Mammary epithelial cell (primary cell): ENCODE data around the gene RAB8B.

ENCODE experiments used
- EZH2 ChIP-seq: IDR thresholded peaks from 2 replicates; pipeline ENCODE4 v1.6.1; 2012; ENCODE audit warnings: low read length, inconsistent platforms, borderline replicate concordance
- TF ChIP-seq, protein P1 (sequence below), 2 donors: IDR thresholded peaks in 1 of 2; conservative IDR thresholded peaks in 1 of 2; 2 replicates each; pipeline ENCODE4 v1.5.1; 2011 to 2012; ENCODE audit warnings: inconsistent platforms in 2 of 2, low read length in 2 of 2, mild to moderate bottlenecking in 2 of 2, control low read depth in 1 of 2, low read depth in 1 of 2; ENCODE audit not compliant: insufficient read depth in 1 of 2; ENCODE audit errors: extremely low read depth in 1 of 2

DNA sequence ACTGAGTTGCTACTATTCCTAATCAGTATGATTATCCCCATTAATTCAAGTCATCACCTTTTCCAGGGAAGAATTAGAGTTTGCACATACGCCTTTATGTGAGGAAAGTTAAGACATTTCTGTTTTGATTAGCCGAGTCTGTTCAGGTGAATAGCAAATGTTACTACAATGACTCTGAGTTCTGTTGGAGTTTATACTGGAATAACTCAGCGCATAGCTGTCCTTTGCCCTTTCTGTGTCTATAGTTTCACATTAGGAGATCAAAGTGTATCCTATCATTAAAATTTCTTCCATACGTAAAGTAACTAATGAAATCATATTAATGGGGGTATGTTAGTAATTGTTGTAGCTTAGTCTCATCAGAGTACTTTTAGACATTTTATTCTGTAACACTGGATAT lies 4.9 kb downstream of the RAB8B start:
- TF ChIP-seq, protein P1, sequence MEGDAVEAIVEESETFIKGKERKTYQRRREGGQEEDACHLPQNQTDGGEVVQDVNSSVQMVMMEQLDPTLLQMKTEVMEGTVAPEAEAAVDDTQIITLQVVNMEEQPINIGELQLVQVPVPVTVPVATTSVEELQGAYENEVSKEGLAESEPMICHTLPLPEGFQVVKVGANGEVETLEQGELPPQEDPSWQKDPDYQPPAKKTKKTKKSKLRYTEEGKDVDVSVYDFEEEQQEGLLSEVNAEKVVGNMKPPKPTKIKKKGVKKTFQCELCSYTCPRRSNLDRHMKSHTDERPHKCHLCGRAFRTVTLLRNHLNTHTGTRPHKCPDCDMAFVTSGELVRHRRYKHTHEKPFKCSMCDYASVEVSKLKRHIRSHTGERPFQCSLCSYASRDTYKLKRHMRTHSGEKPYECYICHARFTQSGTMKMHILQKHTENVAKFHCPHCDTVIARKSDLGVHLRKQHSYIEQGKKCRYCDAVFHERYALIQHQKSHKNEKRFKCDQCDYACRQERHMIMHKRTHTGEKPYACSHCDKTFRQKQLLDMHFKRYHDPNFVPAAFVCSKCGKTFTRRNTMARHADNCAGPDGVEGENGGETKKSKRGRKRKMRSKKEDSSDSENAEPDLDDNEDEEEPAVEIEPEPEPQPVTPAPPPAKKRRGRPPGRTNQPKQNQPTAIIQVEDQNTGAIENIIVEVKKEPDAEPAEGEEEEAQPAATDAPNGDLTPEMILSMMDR (conservative IDR thresholded peaks at IDR 0.05 in 1 of 2, IDR thresholded peaks at IDR 0.05 in 1 of 2; ENCODE audit: extremely low read depth in 1 of 2, insufficient read depth in 1 of 2, low read depth in 1 of 2, low read length in 2 of 2): no peak
- TF ChIP-seq EZH2: no peak
